K562 (cell line): ENCODE data around the gene CAPZB. TPM values are rescaled to one million over a fixed set of nuclear protein-coding genes. Genes with fewer than 3 reads are reported as not detected.

Experiments
- ATAC-seq: fragments of 200-7000 bp; cut with Tn5 transposase; 3 replicates; pipeline ENCODE4 v1.9.1; 2020; ENCODE audit warnings: moderate library complexity
- BruUV-seq: library from RNA; stranded (reverse); fragments of 400-500 nt; replicated peaks from 2 replicates; lab custom pipeline; 2021; lab: Mats Ljungman, UMichigan
- CTCF ChIA-PET: fragments of 300-600 bp; formaldehyde crosslinking; extraction: SDS; loops from one replicate; lab custom pipeline; 2021; ENCODE audit warnings: low intra/inter-chr PET ratio; lab: Yijun Ruan, JAX
- POLR2A ChIA-PET: fragments of 300-600, 350-650 bp; sonication (Branson Sonifier 250); formaldehyde crosslinking; extraction: SDS; loops from one replicate; lab custom pipeline; 2021; ENCODE audit warnings: antibody characterized with exemption, inconsistent platforms; lab: Yijun Ruan, JAX
- DNase-seq, 4 experiments: peaks; one replicate each; pipeline versions ENCODE4 v3.0.0 to v3.0.0-alpha.2; 2011 to 2018; ENCODE audit warnings: low spot score in 3 of 4, mixed read lengths in 3 of 4; ENCODE audit errors: extremely low read depth in 1 of 4
- FAIRE-seq: peaks from 2 replicates; lab custom pipeline; 2011; peaks lifted over from hg19 to GRCh38; lab: Jason Lieb, UNC
- H2AFZ ChIP-seq: 2 replicates; pipeline ENCODE4 v1.6.0; 2011; ENCODE audit warnings: low read depth, low read length, control low read depth, inconsistent platforms
- H3K27ac ChIP-seq: fragments of 200-600 bp; 3 replicates; pipeline ENCODE4 v1.8.0; 2011; ENCODE audit warnings: low read depth, mild to moderate bottlenecking, control low read depth, inconsistent platforms, low read length, moderate library complexity, mixed read lengths; ENCODE audit errors: extremely low read depth
- H3K27me3 ChIP-seq, 2 experiments: fragments of 300-600 bp in 1 of 2; 2 replicates in 1 of 2; 3 replicates in 1 of 2; pipeline versions ENCODE4 v1.6.0 to v1.8.0; 2011; ENCODE audit warnings: inconsistent platforms in 2 of 2, low read length in 2 of 2, mild to moderate bottlenecking in 1 of 2, mixed read lengths in 1 of 2, moderate library complexity in 1 of 2; ENCODE audit not compliant: control insufficient read depth in 2 of 2, insufficient read depth in 2 of 2
- H3K36me3 ChIP-seq: fragments of 300-600 bp; 3 replicates; pipeline ENCODE4 v1.8.0; 2011; ENCODE audit warnings: mild to moderate bottlenecking, low read length, inconsistent platforms; ENCODE audit not compliant: control insufficient read depth, insufficient read depth
- H3K4me1 ChIP-seq, 2 experiments: fragments of 200-600 bp in 1 of 2; replicated peaks in 1 of 2; 2 replicates in 1 of 2; 3 replicates in 1 of 2; pipeline versions ENCODE4 v1.5.1 to v1.8.0; 2011; ENCODE audit warnings: inconsistent platforms in 2 of 2, low read length in 2 of 2, mild to moderate bottlenecking in 1 of 2, mixed read lengths in 1 of 2, moderate library complexity in 1 of 2; ENCODE audit not compliant: control insufficient read depth in 2 of 2, insufficient read depth in 2 of 2
- H3K4me2 ChIP-seq: 2 replicates; pipeline ENCODE4 v1.6.1; 2011; ENCODE audit warnings: low read length, control low read depth, inconsistent platforms, mixed read lengths; ENCODE audit not compliant: insufficient read depth
- H3K4me3 ChIP-seq: fragments of 200-600 bp; sonication (generic), shearing (Covaris generic); 2 replicates; pipeline ENCODE4 v1.5.1; 2016; ENCODE audit warnings: control low read depth, inconsistent platforms
- H3K79me2 ChIP-seq: fragments of 200-600 bp; 3 replicates; pipeline ENCODE4 v1.8.0; 2011; ENCODE audit warnings: low read length, inconsistent platforms; ENCODE audit not compliant: control insufficient read depth, insufficient read depth
- H3K9ac ChIP-seq, 2 experiments: 2 replicates each; pipeline versions ENCODE4 v1.6.0 to v1.6.1; 2011; ENCODE audit warnings: low read depth in 2 of 2, low read length in 2 of 2, control low read depth in 1 of 2, inconsistent platforms in 1 of 2, mild to moderate bottlenecking in 1 of 2, mixed read lengths in 1 of 2; ENCODE audit not compliant: insufficient read depth in 1 of 2
- H3K9me1 ChIP-seq: one replicate; pipeline ENCODE4 v1.6.0; 2011; ENCODE audit warnings: inconsistent platforms, mild to moderate bottlenecking, low read length, moderate library complexity; ENCODE audit not compliant: control insufficient read depth, insufficient read depth
- H3K9me3 ChIP-seq: replicated peaks from 2 replicates; pipeline ENCODE4 v1.5.1; 2011; ENCODE audit warnings: low read depth, low read length, inconsistent platforms; ENCODE audit not compliant: control insufficient read depth, insufficient read depth
- H4K20me1 ChIP-seq: replicated peaks from 2 replicates; pipeline ENCODE4 v1.6.1; 2011; ENCODE audit warnings: low read length, inconsistent platforms, mixed read lengths; ENCODE audit not compliant: control insufficient read depth, insufficient read depth
- CTBP1 ChIP-seq: fragments of 450-650 bp; IDR thresholded peaks from 2 replicates; pipeline ENCODE4 v1.6.1; 2016; ENCODE audit warnings: borderline replicate concordance
- ETS1 ChIP-seq: conservative IDR thresholded peaks from 2 replicates; pipeline ENCODE4 v1.6.1; 2011; ENCODE audit warnings: low read depth, mild to moderate bottlenecking, low read length; ENCODE audit not compliant: control insufficient read depth
- NR1H2 ChIP-seq: sonication (generic); formaldehyde crosslinking; IDR thresholded peaks from 2 replicates; pipeline ENCODE4 v1.4.0; 2020; ENCODE audit warnings: mild to moderate bottlenecking, missing genetic modification reagents
- PCBP2 ChIP-seq: fragments of 200-400 bp; formaldehyde crosslinking; IDR thresholded peaks from 2 replicates; pipeline ENCODE4 v1.6.1; 2018; ENCODE audit warnings: low read length, low read depth, mild to moderate bottlenecking, moderate library complexity; ENCODE audit not compliant: poor library complexity, severe bottlenecking
- USF1 ChIP-seq: sonication (generic); formaldehyde crosslinking; IDR thresholded peaks from 2 replicates; pipeline ENCODE4 v1.9.0; 2022; ENCODE audit warnings: mild to moderate bottlenecking, missing genetic modification reagents
- ZNF12 ChIP-seq: sonication (generic); formaldehyde crosslinking; IDR thresholded peaks from 2 replicates; pipeline ENCODE4 v1.4.0; 2020; ENCODE audit warnings: mild to moderate bottlenecking, missing genetic modification reagents
- ZNF436 ChIP-seq: fragments of 250-450, 450-650 bp; sonication (Bioruptor Pico); formaldehyde crosslinking; IDR thresholded peaks from 2 replicates; pipeline ENCODE4 v1.7.0; 2020; ENCODE audit warnings: mild to moderate bottlenecking
- WGBS: fragments of 100-300 bp; shearing (Covaris generic); methylation state at CpG from one replicate; pipeline ENCODE4 v1.1.6; 2016; ENCODE audit warnings: low coverage, mixed read lengths; ENCODE audit not compliant: insufficient coverage; ENCODE audit errors: missing lambda C conversion rate; 5-methylcytosine and 5-hydroxymethylcytosine counted together
- in situ Hi-C: fragments of 300-500 bp; cut with MboI; formaldehyde crosslinking; loops from 4 replicates; pipeline ENCODE4 v1.15.0; 2018; ENCODE audit warnings: inconsistent platforms, mixed read lengths
- intact Hi-C: fragments of 100-400 bp; cut with micrococcal nuclease; formaldehyde crosslinking; loops from 2 replicates; pipeline ENCODE4 v1.14.2; 2022
- polyA plus RNA-seq, 8 experiments: library from polyadenylated mRNA; depleted of rRNA in 4 of 8; stranded (reverse) in 5 of 8; unstranded in 3 of 8; fragments of >200 nt; fragmentation: Nextera tagmentation in 2 of 8; fragmentation: Illumina TruSeq in 1 of 8; extraction: Ambion mirVana in 2 of 8; extraction: Trizol in 1 of 8; gene quantifications; 2 replicates each; pipeline versions ENCODE4 v1.2.1 to v1.2.3, GENCODE V29; 2011 to 2014; ENCODE audit warnings: inconsistent platforms in 1 of 8, missing spikeins in 1 of 8
- total RNA-seq, 7 experiments: library from RNA; depleted of rRNA in 6 of 7; stranded (reverse); fragments of >200 nt in 6 of 7; fragmentation: Illumina TruSeq in 2 of 7; extraction: Trizol in 2 of 7; gene quantifications; 2 replicates each; pipeline versions ENCODE4 v1.2.1 to v1.2.3, GENCODE V29; 2011 to 2021; ENCODE audit warnings: low replicate concordance in 1 of 7

The CAPZB gene
- total and polyA plus RNA-seq, 9 of the 15 experiments (the other 6 are each of a cell fraction or from before 2014, with no cell fraction given) = 57.6 to 297 (median 125) TPM

- Histone ChIP-seq H3K79me2 (peaks cover 83% of the 10 kb centered on the region), H3K4me3 (no peak overlapping the region), H3K27ac (no peak overlapping the region), H3K4me1 (peaks cover 15 to 20% of the 10 kb centered on the region in 2 experiments), H3K27me3 (no peaks in the 10 kb centered on the region), H3K36me3 (peaks cover 29% of the 10 kb centered on the region), H4K20me1 (peaks cover 52% of the 10 kb centered on the region), H3K9ac (peak overlapping the region in 1 of 2 experiments; percentile 26; a peak in 2 of 4 replicates), H3K9me3 (no peaks in the 10 kb centered on the region), H2AFZ (no peak overlapping the region), H3K9me1 (no peaks in the 10 kb centered on the region), H3K4me2 (no peak overlapping the region)
- TF ChIP-seq ZNF12 (no peak), USF1 (CRISPR knock-in tag) (0 out of 2 replicates have a peak, but pooled peaks have one; percentile 1), NR1H2 (no peak), ZNF436 (CRISPR knock-in tag) (no peak), CTBP1 (no peak), ETS1 (no peak), PCBP2 (no peak)
- ChIA-PET POLR2A (interaction anchor here (1.0 to 1.1 kb wide), 3 partner anchors 11 to 29 kb away, joined by 3 read pairs; no protein-coding TSS in a partner anchor), CTCF (no interaction called here)
- 85% methylated on average over 19 of the region's 19 CpGs for WGBS
- intact Hi-C loops (no loop called here), in situ Hi-C loops (no loop called here)
- no peak for FAIRE-seq
- no peak for ATAC-seq
- no TSS peak for BruUV-seq
- DNase-seq = no peak
Measured at GRCh38 chr1:19438516-19439195, 46.7 kb downstream of the CAPZB start.
